Right ventricle myocardium superior (tissue), 1 donor: ENCODE data around the gene SRA1. TPM values are rescaled to one million over a fixed set of nuclear protein-coding genes. Genes with fewer than 3 reads are reported as not detected.
A peak's percentile ranks its signal among the peaks of the same experiment; 100 is the strongest.

Source experiments
- ATAC-seq: fragments of 200-7000 bp; cut with Tn5 transposase; one replicate; pipeline ENCODE4 v1.9.1; 2020; ENCODE audit warnings: mild to moderate bottlenecking; ENCODE audit not compliant: poor library complexity
- DNase-seq: peaks from one replicate; pipeline ENCODE4 v3.0.0-alpha.2; 2020
- intact Hi-C: fragments of 100-400 bp; cut with DNase I; formaldehyde crosslinking; loops from one replicate; pipeline ENCODE4 v1.11.2; 2022
- total RNA-seq: library from RNA; stranded (reverse); fragmentation: NEBNext Ultra II Directional; extraction: Animal tissue kit (Norgen Biotek cat#: 25700); gene quantifications from one replicate; pipeline ENCODE4 v1.2.1, GENCODE V29; 2021
- donor health status: DM: no; HTN: yes; CAD: no; lungs with severe emphysema.

The SRA1 gene
- total RNA-seq, 1 donor from 2014 or later: 23.1 TPM

GRCh38 chr5:140574165-140574564 is 16.9 kb upstream of the SRA1 start:
- DNase-seq (no peak), ATAC-seq (no peak)
- intact Hi-C loops: loop anchor here (5.0 kb wide), 1 partner anchor 58 kb away; the partner anchor contains the start of gene CD14

- ATAC-seq (no peak), DNase-seq (no peak)
- intact Hi-C loops: loop anchor here (5.0 kb wide), 1 partner anchor 59 kb away; the partner anchor contains the start of gene CD14
Measured at GRCh38 chr5:140573683-140574082, 16.4 kb upstream of the SRA1 start.

- ATAC-seq: peak; percentile 29
- DNase-seq: peak; percentile 65
- intact Hi-C loops: loop anchor here (5.0 kb wide), 1 partner anchor 61 kb away; the partner anchor contains the start of gene CD14
Measured at GRCh38 chr5:140571105-140571504, 13.8 kb upstream of the SRA1 start.

GRCh38 chr5:140570488-140570887 is 13.2 kb upstream of the SRA1 start:
- intact Hi-C loops: loop anchor here (5.0 kb wide), 1 partner anchor 62 kb away; the partner anchor contains the start of gene CD14
- no peak for DNase-seq
- no peak for ATAC-seq

- no peak for ATAC-seq
- intact Hi-C loops: loop anchor here (5.0 kb wide), 1 partner anchor 62 kb away; the partner anchor contains the start of gene CD14
- DNase-seq: no peak
Measured at GRCh38 chr5:140570058-140570457, 12.8 kb upstream of the SRA1 start.

- intact Hi-C loops: no loop called here
- DNase-seq (no peak), ATAC-seq (no peak)
Measured at GRCh38 chr5:140569197-140569596, 11.9 kb upstream of the SRA1 start.

GRCh38 chr5:140568443-140569063 is 11.3 kb upstream of the SRA1 start:
- intact Hi-C loops: no loop called here
- DNase-seq (no peak), ATAC-seq (no peak)

GRCh38 chr5:140567871-140568270 is 10.6 kb upstream of the SRA1 start:
- DNase-seq (no peak), ATAC-seq (no peak)
- intact Hi-C loops: no loop called here

- no peak for DNase-seq
- intact Hi-C loops: no loop called here
- ATAC-seq: no peak
Measured at GRCh38 chr5:140567136-140567818, 10.0 kb upstream of the SRA1 start.

- ATAC-seq: no peak
- intact Hi-C loops: no loop called here
- DNase-seq: no peak
Measured at GRCh38 chr5:140566665-140567064, 9.4 kb upstream of the SRA1 start.

- intact Hi-C loops: no loop called here
- DNase-seq: no peak
- ATAC-seq: no peak
Measured at GRCh38 chr5:140565780-140566095, 8.5 kb upstream of the SRA1 start.

- intact Hi-C loops: no loop called here
- DNase-seq (no peak), ATAC-seq (no peak)
Measured at GRCh38 chr5:140565024-140565779, 7.9 kb upstream of the SRA1 start.

GRCh38 chr5:140564196-140565023 is 7.1 kb upstream of the SRA1 start, which contains the start of the genes APBB3 and SLC35A4:
Gene APBB3, minus strand, starts transcription at chr5:140564598. Its CDS starts 353 bp downstream, at chr5:140564245.
Gene SLC35A4, plus strand, starts transcription at chr5:140564828. Its CDS starts 2,342 bp downstream, at chr5:140567170.
- peak; percentile 95 for ATAC-seq
- intact Hi-C loops: no loop called here
- DNase-seq: peak; percentile 97

GRCh38 chr5:140563596-140563995 is 6.3 kb upstream of the SRA1 start:
- DNase-seq: no peak
- intact Hi-C loops: no loop called here

GRCh38 chr5:140561753-140562523 is 4.7 kb upstream of the SRA1 start:
- no peak for DNase-seq
- ATAC-seq: no peak
- intact Hi-C loops: no loop called here

More at GRCh38 chr5:140563596-140563995, 6.3 kb upstream of the SRA1 start:
- ATAC-seq: no peak

GRCh38 chr5:140560227-140560626 is 3.0 kb upstream of the SRA1 start:
- ATAC-seq: no peak
- no peak for DNase-seq
- intact Hi-C loops: no loop called here

- no peak for ATAC-seq
- intact Hi-C loops: no loop called here
- DNase-seq: no peak
Measured at GRCh38 chr5:140558542-140558941, 1.3 kb upstream of the SRA1 start.

GRCh38 chr5:140557965-140558364 is 692 bp upstream of the SRA1 start:
- no peak for ATAC-seq
- intact Hi-C loops: no loop called here
- DNase-seq: no peak
